NCI-H187 (cell line): ENCODE results near the gene TICRR.
"Not testable (repeated sequence)": the region's sequence is repeated elsewhere in the genome, so short reads cannot be mapped to it uniquely, and the experiment has no call there.

Experiments used
- DNase-seq, 2 experiments: peaks; one replicate each; lab custom pipeline; 2025; lab: John Stamatoyannopoulos, UW

The TICRR gene

GRCh38 chr15:89569090-89569745, 6.1 kb upstream of the TICRR start:
- no peak for DNase-seq

- no peak for DNase-seq
Observed at GRCh38 chr15:89575656-89576416, 567 bp downstream of the TICRR start.

GRCh38 chr15:89576417-89576773, 1.1 kb downstream of the TICRR start:
- DNase-seq = no peak

GRCh38 chr15:89577776-89578115, 2.5 kb downstream of the TICRR start:
- no peak for DNase-seq

GRCh38 chr15:89578146-89578545, 2.9 kb downstream of the TICRR start:
- no peak for DNase-seq

GRCh38 chr15:89580747-89581146, 5.5 kb downstream of the TICRR start:
- DNase-seq = not testable (repeated sequence)

GRCh38 chr15:89586651-89587050, 11.4 kb downstream of the TICRR start:
- DNase-seq = no peak

- no peak for DNase-seq
Observed at GRCh38 chr15:89587955-89588354, 12.7 kb downstream of the TICRR start.

- DNase-seq = no peak
Observed at GRCh38 chr15:89591834-89592233, 16.6 kb downstream of the TICRR start.

GRCh38 chr15:89593018-89593417, 17.7 kb downstream of the TICRR start:
- DNase-seq = no peak

- DNase-seq = no peak
Observed at GRCh38 chr15:89599021-89599420, 23.8 kb downstream of the TICRR start.

- DNase-seq = no peak
Observed at GRCh38 chr15:89611317-89611716, 36.0 kb downstream of the TICRR start.

GRCh38 chr15:89613031-89613430, 37.8 kb downstream of the TICRR start:
- DNase-seq = no peak

GRCh38 chr15:89614164-89614563, 38.9 kb downstream of the TICRR start:
- DNase-seq = no peak

GRCh38 chr15:89615135-89615534, 39.9 kb downstream of the TICRR start:
- no peak for DNase-seq

- no peak for DNase-seq
Observed at GRCh38 chr15:89616228-89616627, 41.0 kb downstream of the TICRR start.

- DNase-seq = no peak
Observed at GRCh38 chr15:89621547-89621946, 46.3 kb downstream of the TICRR start.

GRCh38 chr15:89623165-89623564, 47.9 kb downstream of the TICRR start:
- DNase-seq = no peak

- no peak for DNase-seq
Observed at GRCh38 chr15:89625716-89626115, 50.4 kb downstream of the TICRR start.

GRCh38 chr15:89627256-89627970, 52.1 kb downstream of the TICRR start:
- DNase-seq = no peak

GRCh38 chr15:89628301-89628700, 53.0 kb downstream of the TICRR start:
- no peak for DNase-seq

- DNase-seq = no peak
Observed at GRCh38 chr15:89628806-89629715, 53.8 kb downstream of the TICRR start.
